Heart right ventricle (tissue), 16 donors: Measurements from ENCODE around the gene CD276. TPM values are rescaled to one million over a fixed set of nuclear protein-coding genes. Genes with fewer than 3 reads are reported as not detected.

Source experiments
- ATAC-seq, 8 donors: fragments of 200-7000 bp; cut with Tn5 transposase; one replicate each; pipeline ENCODE4 v1.9.1; 2020; ENCODE audit warnings: mild to moderate bottlenecking in 8 of 8, moderate library complexity in 8 of 8, moderate number of reproducible peaks in 1 of 8
- DNase-seq, 2 donors: peaks; one replicate each; pipeline ENCODE4 v3.0.0-alpha.2; 2020
- H3K27ac ChIP-seq, 10 donors: fragments of 200-600 bp; sonication (generic) in 2 of 10; one replicate each; pipeline versions ENCODE4 v1.5.0 to v1.8.0; 2020 to 2022; ENCODE audit warnings: mild to moderate bottlenecking in 3 of 10
- H3K27me3 ChIP-seq, 7 donors: fragments of 200-600 bp; one replicate each; pipeline ENCODE4 v1.8.0; 2021 to 2022; ENCODE audit warnings: mild to moderate bottlenecking in 2 of 7
- H3K36me3 ChIP-seq, 9 donors: fragments of 200-600 bp; sonication (generic) in 1 of 9; one replicate each; pipeline versions ENCODE4 v1.5.0 to v1.8.0; 2020 to 2022; ENCODE audit warnings: mild to moderate bottlenecking in 2 of 9
- H3K4me1 ChIP-seq, 9 donors: fragments of 200-600 bp; sonication (generic) in 1 of 9; one replicate each; pipeline versions ENCODE4 v1.5.0 to v1.8.0; 2020 to 2022; ENCODE audit warnings: mild to moderate bottlenecking in 4 of 9
- H3K4me3 ChIP-seq, 10 donors: fragments of 200-600 bp; sonication (generic) in 2 of 10; one replicate each; pipeline versions ENCODE4 v1.5.0 to v1.8.0; 2020 to 2022; ENCODE audit warnings: mild to moderate bottlenecking in 7 of 10, moderate library complexity in 2 of 10
- H3K9me3 ChIP-seq, 11 donors: fragments of 200-600 bp in 10 of 11; sonication (generic) in 2 of 11; one replicate each; pipeline versions ENCODE4 v1.5.0 to v1.8.0; 2013 to 2022; ENCODE audit warnings: mild to moderate bottlenecking in 2 of 11, control low read depth in 1 of 11, moderate library complexity in 1 of 11
- CTCF ChIP-seq, 9 donors: fragments of 200-600 bp; sonication (generic) in 2 of 9; IDR thresholded peaks; one replicate each; pipeline versions ENCODE4 v1.5.0 to v1.8.0; 2021 to 2022; ENCODE audit warnings: antibody characterized with exemption in 9 of 9, mild to moderate bottlenecking in 5 of 9, moderate library complexity in 1 of 9
- WGBS, 2 donors: extraction: QIAGEN DNeasy Blood & Tissue Kit; methylation state at CpG; one replicate each; pipeline ENCODE4 v1.1.7; 2013; ENCODE audit warnings: inconsistent platforms in 1 of 2; 5-methylcytosine and 5-hydroxymethylcytosine counted together
- intact Hi-C, 10 donors: fragments of 100-400 bp; cut with DNase I; formaldehyde crosslinking; loops; one replicate each; pipeline versions ENCODE4 v1.11.1 to v1.14.2; 2022
- polyA plus RNA-seq, 2 donors: library from polyadenylated mRNA; stranded (reverse); fragments of 200-250 nt; gene quantifications; one replicate each; pipeline ENCODE4 v1.2.3, GENCODE V29; 2013
- total RNA-seq, 10 donors: library from RNA; stranded (reverse); fragmentation: NEBNext Ultra II Directional in 3 of 10; extraction: Animal tissue kit (Norgen Biotek cat#: 25700) in 3 of 10; gene quantifications; one replicate each; pipeline versions ENCODE4 v1.2.1 to v1.2.4, GENCODE V29; 2021 to 2023
- donor health status: Arrhythmogenic right ventricular cardiomyopathy.
- donor health status: ischemic (EF 13 %, LVEDD 7.1; RV severe dilation, severe dysfunction).
- donor health status: healthy with polysubstance abuse.
- donor health status: DM: no; HTN: yes; CAD: no.
- donor health status: DM: no; HTN: no; CAD: no.
- donor health status: ischemic (EF 25% LVEDD 6.9; RV normal size, moderate dysfunction).
- donor health status: ischemic (EF 25% LVEDD 5.7; RV mildly dilated, moderate dysfunction).
- donor health status: healthy.
- donor health status: DM: yes; HTN: yes; CAD: no.
- donor health status: Ischemic cardiomyopathy.
- donor health status: ischemic (EF 35%, LVEDD 5.7; RV mildly dilated, moderate dysfunction).
- donor health status: nonischemic (EF 11% LVEDD 7.7; RV severe dilation, severe dysfunction).
- donor health status: DM: yes; HTN: yes; CAD: no.
- donor health status: PGD.
- donor health status: ischemic (EF 29% LVEDD 5.4; RV normal size, mild dysfunction).
- donor health status: nonischemic (EF 23%, LVEDD 6.1; RV moderate dilation, normal function).

CD276 gene
- total and polyA plus RNA-seq, 12 donors = 26.5 to 77.1 (median 38.1) TPM

GRCh38 chr15:73658645-73659044, 25.5 kb upstream of the CD276 start:
- peaks cover 0 to 11% (median 0%) of the 10 kb centered on the region in 11 donors for H3K9me3 ChIP-seq
- no peaks in the 10 kb centered on the region for H3K36me3 ChIP-seq
- no peak for ATAC-seq
- DNase-seq = no peak
- peaks cover 0 to 9% (median 0%) of the 10 kb centered on the region in 7 donors for H3K27me3 ChIP-seq
- no peak overlapping the region for H3K27ac ChIP-seq
- no peak for TF ChIP-seq CTCF (IDR thresholded peaks at IDR 0.05)
- H3K4me1 ChIP-seq = no peaks in the 10 kb centered on the region
- intact Hi-C loops = no loop called here
- WGBS, 2 donors = 84 to 88% methylated on average over 1 of the region's 1 CpG
- H3K4me3 ChIP-seq = no peak overlapping the region

- Histone ChIP-seq H3K36me3 (no peaks in the 10 kb centered on the region), H3K9me3 (peaks cover 0 to 11% (median 0%) of the 10 kb centered on the region in 11 donors), H3K4me1 (no peaks in the 10 kb centered on the region), H3K27ac (no peak overlapping the region), H3K4me3 (no peak overlapping the region), H3K27me3 (peaks cover 0 to 9% (median 0%) of the 10 kb centered on the region in 7 donors)
- no peak for ATAC-seq
- no peak for TF ChIP-seq CTCF (IDR thresholded peaks at IDR 0.05)
- no peak for DNase-seq
- intact Hi-C loops = no loop called here
Observed at GRCh38 chr15:73660455-73660854, 23.7 kb upstream of the CD276 start.

- no peak for TF ChIP-seq CTCF (IDR thresholded peaks at IDR 0.05)
- Histone ChIP-seq H3K36me3 (no peaks in the 10 kb centered on the region), H3K27ac (no peak overlapping the region), H3K9me3 (no peaks in the 10 kb centered on the region), H3K4me1 (peaks cover 0 to 6% (median 0%) of the 10 kb centered on the region in 9 donors), H3K4me3 (no peak overlapping the region), H3K27me3 (peaks cover 0 to 30% (median 11%) of the 10 kb centered on the region in 7 donors)
- ATAC-seq (no peak), DNase-seq (no peak)
- intact Hi-C loops = no loop called here
- 95 to 97% methylated on average over 1 of the region's 1 CpG for WGBS, 2 donors
Observed at GRCh38 chr15:73674587-73674986, 9.6 kb upstream of the CD276 start.

- 41 to 51% methylated on average over 5 of the region's 5 CpGs for WGBS, 2 donors
Observed at GRCh38 chr15:73677146-73677607, 7.0 kb upstream of the CD276 start.

More at GRCh38 chr15:73677146-73677607, 7.0 kb upstream of the CD276 start:
- H3K4me1 ChIP-seq = peaks cover 0 to 13% (median 0%) of the 10 kb centered on the region in 9 donors
- H3K36me3 ChIP-seq = no peaks in the 10 kb centered on the region
- peak; percentile 63 to 87 (median 84) for ATAC-seq
- no peak overlapping the region for H3K27ac ChIP-seq
- peaks cover 0 to 23% (median 2%) of the 10 kb centered on the region in 7 donors for H3K27me3 ChIP-seq
- intact Hi-C loops = loop anchor here in 7 of 10 donors (1.0 to 2.0 kb wide), 3 partner anchors 20 to 24 kb away; no protein-coding TSS in a partner anchor
- no peak overlapping the region for H3K4me3 ChIP-seq
- peak; percentile 73 to 85 (median 84) for TF ChIP-seq CTCF (IDR thresholded peaks at IDR 0.05)
- no peaks in the 10 kb centered on the region for H3K9me3 ChIP-seq
- DNase-seq = peak in 1 of 2 donors; percentile 65
